HG02678 (cell line): ENCODE measurements around the gene NFATC4.
"Not testable (repeated sequence)": the region's sequence is repeated elsewhere in the genome, so short reads cannot be mapped to it uniquely, and the experiment has no call there.

Experiments used
- ATAC-seq: cut with Tn5 transposase; IDR thresholded peaks from one replicate; pipeline ENCODE4 v1.9.1; 2021; ENCODE audit warnings: mild to moderate bottlenecking, moderate library complexity; ENCODE audit not compliant: unreplicated experiment

Gene NFATC4

DNA sequence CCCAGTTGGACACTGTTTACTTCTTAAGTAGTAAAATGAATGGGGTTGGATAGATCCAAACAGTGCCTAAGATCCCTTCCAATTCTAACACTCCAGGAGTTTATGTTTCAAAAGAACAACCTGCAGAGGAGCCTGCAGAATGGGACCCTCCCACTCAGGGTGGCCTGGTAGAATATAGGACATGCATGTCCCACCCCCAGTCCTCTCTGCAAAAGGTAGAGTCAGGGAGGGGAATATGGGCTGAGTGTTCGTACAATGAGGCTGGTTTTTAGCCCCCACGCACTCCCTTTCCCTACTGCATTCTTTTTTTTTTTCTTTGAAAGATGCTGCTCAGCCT, 19.0 kb downstream of the NFATC4 start:
- ATAC-seq, result no peak

GRCh38 chr14:24387579-24387978, 19.6 kb downstream of the NFATC4 start:
- not testable (repeated sequence) for ATAC-seq

- ATAC-seq, result no peak
Observed at GRCh38 chr14:24388474-24389179, 20.6 kb downstream of the NFATC4 start.

GRCh38 chr14:24389226-24389848, 21.4 kb downstream of the NFATC4 start:
- ATAC-seq, result no peak

DNA sequence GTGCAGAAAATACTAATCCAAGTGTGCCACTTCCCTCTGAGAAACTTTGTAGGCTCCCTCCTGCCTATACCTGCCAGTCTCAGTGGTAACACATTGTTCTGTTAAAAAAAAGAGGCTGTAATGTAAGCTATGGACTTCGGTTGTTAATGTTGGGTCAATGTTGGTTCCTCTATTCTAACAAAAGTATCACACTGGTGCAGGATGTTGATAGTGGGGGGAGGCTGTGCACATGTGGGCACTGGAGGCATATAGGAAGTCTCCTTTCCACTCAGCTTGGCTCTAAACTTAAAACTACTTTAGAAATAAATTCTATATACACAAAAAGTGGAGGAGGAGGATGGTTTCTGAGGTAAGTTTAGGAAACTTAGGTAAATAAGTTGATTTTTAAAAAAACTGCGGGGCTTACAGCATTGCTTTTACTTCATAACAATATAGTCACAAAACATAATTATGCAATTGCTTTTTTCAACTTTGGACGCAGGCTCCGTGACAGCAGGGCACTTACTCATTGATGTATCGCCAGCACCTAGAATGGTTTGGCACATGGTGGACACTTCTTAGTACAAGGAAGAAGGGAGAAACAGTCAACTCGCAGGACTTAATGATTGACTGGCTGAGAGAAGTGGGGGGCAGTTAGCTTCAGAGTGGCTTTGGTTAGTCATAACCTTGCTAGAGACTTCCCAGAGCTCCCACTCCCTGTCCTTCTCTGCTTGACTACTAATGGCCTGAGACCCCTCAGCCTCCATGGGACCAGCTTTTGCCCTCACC, 22.9 kb downstream of the NFATC4 start:
- ATAC-seq, result no peak

GRCh38 chr14:24392325-24393091, 24.5 kb downstream of the NFATC4 start:
- no peak for ATAC-seq

- no peak for ATAC-seq
Observed at GRCh38 chr14:24394275-24394674, 26.3 kb downstream of the NFATC4 start.

DNA sequence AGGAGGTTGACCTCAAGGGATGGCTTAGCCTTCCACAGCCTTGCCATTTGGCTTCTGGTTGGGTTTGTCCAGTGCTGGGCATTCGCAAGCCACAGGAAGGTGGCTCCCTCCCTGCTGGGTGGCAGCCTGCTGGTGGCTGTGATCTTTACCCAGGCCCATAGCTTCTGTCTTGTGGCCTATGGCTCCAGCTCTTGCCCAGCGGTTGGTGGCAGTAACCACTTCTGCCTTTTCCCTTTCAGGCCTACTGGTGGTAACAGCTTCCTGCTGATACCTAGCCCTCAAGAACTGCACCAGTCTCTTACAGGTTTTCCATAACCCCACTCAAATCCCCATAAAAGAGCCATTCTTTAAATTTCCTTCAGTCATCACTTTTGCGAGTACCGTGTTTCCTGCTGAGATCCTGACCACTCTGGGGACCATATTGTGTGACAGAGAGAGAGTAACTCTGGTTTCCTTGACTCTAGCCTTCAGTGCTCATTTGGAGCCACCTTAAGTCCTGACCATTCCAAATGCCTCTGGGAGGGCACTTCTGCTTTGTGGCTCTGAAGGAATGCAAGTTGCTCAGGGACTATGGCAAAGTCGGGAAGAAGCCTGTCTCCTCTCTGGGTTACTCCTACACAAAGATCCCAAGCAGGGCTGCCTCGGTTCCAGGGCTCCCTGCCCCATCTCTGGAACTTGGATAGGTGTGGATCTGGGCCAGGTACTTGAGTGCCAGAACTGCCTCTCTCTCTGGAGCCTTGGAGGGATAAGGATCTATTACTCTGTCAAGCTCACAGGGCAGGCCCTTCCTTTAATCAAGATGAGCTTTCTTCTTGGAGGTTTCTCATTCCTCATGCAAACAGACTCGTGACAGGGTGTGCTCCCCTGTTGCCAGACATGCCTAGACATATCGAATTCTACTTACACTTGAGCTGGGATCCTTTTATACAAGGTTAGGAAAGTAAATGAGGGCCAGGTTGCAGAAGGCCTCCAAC, 27.9 kb downstream of the NFATC4 start:
- ATAC-seq, result no peak

DNA sequence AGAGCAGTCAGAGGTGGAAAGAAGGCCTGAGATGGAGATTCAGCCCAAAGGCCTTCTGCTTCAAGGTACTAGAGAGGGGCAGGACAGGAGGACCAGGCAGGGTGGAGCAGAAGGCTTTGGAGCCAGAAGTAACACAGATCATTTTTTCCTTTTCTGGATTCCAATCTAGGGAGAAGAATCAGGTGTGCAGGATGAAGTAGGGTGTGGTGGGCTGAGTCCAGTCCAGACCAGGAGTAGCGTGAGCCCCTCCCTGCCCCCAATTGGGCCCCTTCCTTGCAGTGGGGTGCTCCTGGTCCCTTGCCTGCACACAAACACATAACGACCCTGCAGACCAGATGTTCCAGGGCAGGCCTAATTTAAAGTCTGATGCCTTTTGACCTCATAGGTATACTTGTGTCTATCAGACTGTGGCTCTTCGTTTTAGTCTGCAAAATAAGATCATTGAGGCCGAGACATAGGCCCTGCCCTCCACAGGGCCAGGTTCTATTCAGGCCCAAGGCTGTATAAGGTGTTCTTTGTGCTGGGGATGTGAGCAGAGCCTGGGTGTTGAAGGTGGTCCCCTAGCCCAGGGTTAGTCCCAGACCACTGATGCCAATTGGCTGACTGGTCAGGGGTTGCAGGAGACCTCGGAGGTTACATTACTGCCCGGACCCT, 29.8 kb downstream of the NFATC4 start:
- no peak for ATAC-seq

- ATAC-seq, result no peak
Observed at GRCh38 chr14:24398293-24398652, 30.3 kb downstream of the NFATC4 start.

- ATAC-seq, result no peak
Observed at GRCh38 chr14:24398653-24399446, 30.9 kb downstream of the NFATC4 start, which contains the start of gene NYNRIN. NYNRIN (plus strand) TSS chr14:24399003; CDS start chr14:24399247, 244 bp downstream.

DNA sequence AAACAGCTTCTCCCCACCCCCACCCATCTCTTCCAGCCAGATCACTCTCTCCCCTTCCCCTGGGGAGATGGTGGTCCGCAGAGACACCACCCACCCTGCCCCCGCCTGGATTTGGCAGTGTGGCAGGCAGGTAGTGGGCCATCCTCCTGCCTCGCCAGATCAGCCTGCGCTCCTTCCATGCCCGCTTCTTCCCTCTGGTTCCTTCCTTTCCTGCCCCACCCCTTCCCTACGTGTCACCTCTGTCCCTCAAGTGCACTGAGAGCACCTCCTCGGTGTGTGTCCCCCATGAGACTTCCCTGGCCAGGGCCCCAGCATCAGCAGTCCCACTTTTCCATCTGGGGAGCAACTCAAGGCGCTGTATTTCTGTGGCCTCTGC, 31.5 kb downstream of the NFATC4 start:
- ATAC-seq, result no peak

GRCh38 chr14:24399999-24400718, 32.2 kb downstream of the NFATC4 start:
- ATAC-seq, result no peak

GRCh38 chr14:24401810-24402702, 34.1 kb downstream of the NFATC4 start:
- no peak for ATAC-seq

DNA sequence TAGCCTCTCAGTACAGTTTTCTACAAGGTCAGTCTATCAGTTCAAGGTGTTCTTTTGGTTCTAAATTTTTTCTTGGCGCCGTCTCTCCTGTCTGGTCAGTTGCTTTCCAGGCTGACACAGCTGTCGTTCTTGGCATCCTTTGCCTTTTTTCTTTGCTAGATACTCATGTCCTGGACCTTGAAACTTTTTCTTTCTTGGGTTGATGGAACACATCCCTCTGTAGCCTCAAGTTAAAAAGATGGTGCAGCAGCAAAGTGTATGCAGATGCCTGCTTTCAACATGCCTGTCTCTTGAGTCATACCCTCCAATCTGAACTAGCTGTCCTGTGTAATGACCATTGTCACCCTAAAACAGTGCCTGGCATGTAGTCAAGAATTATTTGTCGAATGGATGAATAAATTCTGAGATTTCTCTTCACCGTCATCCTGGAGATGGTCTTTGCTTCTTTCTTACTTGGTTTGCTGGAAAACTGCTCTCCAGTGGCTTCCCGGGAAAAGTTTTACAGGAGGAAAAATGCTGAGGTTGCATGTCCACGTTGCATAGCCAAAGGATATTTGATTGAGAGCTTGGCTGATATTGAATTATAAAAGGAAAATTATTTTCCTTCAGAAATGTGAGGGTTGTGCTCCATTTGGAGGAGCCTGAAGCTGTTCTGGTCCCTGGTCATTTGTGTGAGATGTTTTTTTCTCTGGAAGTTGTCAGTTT, 35.5 kb downstream of the NFATC4 start:
- ATAC-seq, result no peak

DNA sequence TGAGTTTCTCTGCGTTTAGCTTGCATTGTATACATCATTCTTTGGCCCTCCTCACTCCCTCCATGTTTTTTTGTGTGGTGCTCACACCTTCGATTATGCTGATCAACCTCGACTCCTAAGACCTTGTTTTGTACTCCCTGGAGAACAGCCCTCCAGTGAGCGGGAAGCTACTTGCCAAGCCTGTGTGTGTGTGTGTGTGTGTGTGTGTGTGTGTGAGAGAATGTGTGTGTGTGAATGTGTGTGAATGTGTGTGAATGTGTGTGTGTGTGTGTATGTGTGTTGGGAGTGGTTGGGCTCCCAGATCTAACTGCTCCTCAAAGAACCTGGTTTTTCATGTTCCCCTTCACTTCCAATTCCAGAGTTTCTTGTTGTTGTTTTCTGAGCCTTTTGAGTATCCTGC, 36.8 kb downstream of the NFATC4 start:
- no peak for ATAC-seq

- ATAC-seq, result no peak
Observed at GRCh38 chr14:24406416-24406815, 38.4 kb downstream of the NFATC4 start.
